GM10266 (cell line): Measurements from ENCODE around the gene KIF6.

ENCODE experiments used
- DNase-seq: peaks from one replicate; pipeline ENCODE4 v3.0.0; 2012; ENCODE audit errors: extremely low spot score
- TF ChIP-seq, protein P1 (sequence below): IDR thresholded peaks from 2 replicates; pipeline ENCODE4 v1.5.1; 2012; ENCODE audit warnings: mild to moderate bottlenecking, low read depth; ENCODE audit not compliant: control insufficient read depth, insufficient read depth; ENCODE audit errors: missing control alignments

The KIF6 gene

DNA sequence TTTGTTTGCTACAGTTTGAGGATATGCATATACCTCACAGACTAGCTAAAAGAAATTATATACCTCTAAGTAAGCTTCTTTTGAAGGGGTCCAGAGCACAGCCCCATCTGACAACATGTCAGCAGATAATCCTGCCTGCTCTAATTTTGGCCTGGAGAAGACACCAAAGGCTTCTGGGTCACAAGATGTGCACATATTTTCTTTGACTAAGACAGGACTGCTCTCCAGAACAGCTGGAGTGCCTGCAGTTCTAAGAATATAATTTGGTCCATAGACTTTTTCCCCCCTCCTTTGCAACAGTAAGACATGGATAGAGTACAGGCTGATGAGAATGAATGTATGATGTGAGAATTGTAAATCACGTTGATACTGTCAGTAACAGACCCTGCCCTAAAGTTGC, 294.8 kb downstream of the KIF6 start:
- TF ChIP-seq, protein P1, sequence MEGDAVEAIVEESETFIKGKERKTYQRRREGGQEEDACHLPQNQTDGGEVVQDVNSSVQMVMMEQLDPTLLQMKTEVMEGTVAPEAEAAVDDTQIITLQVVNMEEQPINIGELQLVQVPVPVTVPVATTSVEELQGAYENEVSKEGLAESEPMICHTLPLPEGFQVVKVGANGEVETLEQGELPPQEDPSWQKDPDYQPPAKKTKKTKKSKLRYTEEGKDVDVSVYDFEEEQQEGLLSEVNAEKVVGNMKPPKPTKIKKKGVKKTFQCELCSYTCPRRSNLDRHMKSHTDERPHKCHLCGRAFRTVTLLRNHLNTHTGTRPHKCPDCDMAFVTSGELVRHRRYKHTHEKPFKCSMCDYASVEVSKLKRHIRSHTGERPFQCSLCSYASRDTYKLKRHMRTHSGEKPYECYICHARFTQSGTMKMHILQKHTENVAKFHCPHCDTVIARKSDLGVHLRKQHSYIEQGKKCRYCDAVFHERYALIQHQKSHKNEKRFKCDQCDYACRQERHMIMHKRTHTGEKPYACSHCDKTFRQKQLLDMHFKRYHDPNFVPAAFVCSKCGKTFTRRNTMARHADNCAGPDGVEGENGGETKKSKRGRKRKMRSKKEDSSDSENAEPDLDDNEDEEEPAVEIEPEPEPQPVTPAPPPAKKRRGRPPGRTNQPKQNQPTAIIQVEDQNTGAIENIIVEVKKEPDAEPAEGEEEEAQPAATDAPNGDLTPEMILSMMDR = no peak
- DNase-seq = no peak

DNA sequence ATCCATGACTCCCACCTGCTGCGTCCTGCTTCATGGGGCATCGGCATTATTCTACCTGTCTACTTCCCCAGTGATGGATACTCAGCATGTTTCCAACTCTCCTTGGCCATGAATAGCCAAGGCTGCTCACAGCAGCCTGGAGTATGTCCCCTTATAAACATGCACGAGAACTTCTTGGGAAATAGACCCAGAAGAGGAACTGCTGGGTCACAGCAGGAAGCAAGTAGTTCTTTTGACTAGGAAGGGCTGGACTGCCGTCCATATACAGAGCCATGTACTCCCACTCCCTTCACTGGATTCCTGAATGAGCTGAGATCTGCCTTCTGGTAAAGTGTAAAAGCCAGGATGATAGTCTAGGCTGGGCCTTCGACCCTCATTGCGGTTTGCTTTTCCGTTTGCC, 296.4 kb downstream of the KIF6 start:
- DNase-seq = no peak
- TF ChIP-seq, protein P1 = no peak

DNA sequence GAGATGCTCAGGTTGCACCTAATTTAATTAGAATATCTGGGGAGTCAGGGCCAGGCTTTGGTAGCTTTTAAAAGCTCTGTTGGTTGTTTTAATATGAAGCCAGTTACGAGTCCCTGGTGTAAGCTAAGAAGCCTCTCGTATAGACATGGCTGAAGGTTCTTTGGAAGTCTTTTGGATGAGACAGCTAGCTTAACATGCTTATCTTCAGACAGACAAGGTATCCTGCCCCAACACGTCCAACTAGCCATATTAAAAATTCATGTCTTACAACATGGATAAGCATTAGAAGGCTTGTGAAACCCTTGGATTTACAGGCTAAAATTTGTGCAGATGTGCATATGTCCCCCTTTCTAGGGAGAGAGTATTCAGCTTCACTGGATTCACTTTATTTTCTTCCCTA, 297.1 kb downstream of the KIF6 start:
- TF ChIP-seq, protein P1 = no peak
- DNase-seq = no peak

DNA sequence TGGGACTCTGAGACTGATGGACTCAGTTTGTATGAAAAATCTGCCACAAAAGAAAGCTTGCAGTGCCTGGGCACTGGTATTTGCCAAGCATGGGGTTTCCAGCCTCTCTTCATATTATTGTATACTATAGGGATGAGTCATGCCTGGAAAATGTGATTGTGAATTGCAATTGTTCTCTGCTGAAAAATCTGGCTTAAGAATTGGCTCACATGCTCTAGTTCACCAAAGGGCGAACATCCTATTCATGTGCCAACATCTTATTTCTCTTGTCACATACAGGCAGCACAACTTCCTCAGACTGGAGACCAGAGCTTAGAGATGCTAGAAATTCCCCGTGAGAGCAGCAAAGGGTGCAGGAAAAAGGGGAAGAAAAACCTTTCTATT, 299.1 kb downstream of the KIF6 start:
- TF ChIP-seq, protein P1 = no peak
- no peak for DNase-seq

DNA sequence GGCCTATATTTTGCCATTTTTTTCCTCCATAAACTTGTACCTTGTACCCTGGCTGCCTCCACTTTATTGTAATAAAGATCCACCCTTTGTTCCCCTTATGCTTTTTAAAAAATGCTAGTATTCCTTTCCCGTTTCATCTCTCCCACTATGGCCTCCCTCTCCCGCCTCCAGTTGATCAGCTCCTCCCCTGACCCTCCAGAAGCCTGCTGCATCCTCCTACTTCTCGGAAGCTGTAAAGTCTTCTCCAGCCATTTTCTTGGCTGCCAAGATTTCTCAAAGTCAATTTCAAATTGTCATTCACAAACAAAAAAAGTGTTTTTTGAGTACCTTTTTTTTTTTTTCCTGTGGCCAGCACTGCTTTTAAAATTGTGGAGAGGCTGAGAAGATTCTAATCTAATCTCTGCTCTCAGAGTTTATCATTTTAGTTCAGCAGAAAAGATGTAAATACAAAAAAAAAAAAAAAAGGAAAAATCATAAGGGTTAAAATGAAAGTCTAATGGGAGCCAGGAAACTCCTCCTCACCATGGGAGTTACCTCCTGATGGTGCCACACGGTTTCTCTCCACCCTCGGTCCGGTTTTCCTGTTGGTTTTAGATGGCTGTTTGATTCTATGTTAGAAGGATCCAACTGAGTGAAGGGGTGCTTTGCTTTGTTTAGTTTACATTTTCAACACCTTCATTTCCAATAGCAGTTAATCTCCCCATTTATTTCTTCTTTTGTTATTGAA, 299.7 kb downstream of the KIF6 start:
- TF ChIP-seq, protein P1 = no peak
- DNase-seq = no peak

DNA sequence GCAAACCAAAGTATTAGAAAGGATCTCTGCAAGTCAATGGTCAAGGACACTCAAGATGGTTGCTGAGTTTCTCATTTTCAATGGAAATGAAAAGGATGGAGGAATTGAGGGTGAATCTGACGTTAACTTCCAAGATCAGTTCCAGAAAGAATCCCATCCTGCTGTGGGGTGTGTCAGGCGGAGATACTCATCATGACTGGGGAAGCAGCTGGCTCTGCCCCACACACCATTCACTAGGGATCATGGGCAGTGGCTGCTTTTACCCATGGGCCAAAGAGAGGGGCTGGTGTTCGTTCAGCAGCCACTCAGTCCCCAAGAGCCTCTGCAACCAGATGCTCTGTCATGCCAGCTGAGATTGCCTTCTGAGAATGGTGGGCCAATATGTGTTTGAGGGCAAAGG, 300.4 kb downstream of the KIF6 start:
- TF ChIP-seq, protein P1 = no peak
- no peak for DNase-seq

DNA sequence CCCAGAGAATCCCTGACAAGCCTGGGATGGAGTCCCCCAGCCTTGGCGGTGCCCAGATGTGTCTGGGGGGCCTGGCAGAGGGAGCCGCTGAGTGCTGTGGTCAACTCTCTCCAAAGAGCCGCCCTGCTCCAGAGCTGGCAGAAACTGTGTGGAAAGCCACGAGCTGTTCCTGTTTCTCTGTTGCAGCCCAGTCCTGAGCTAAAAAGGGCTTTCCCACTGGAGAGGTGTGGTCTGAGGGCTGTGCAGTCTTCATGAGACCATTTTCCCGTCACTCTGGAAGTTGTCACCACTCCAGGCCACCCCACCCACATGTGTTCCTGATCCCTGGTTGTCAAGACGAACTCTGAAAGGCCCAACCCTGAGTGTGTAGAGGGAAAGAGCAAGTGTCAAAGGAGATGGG, 303.0 kb downstream of the KIF6 start:
- TF ChIP-seq, protein P1 = no peak
- no peak for DNase-seq
